Activated T-helper 1 cell treated with anti-CD3 and anti-CD28 coated beads, Interleukin-12 subunit alpha, Interleukin-12 subunit beta, Interleukin-2, Interleukin-4 antibody, amounts not matched to agents 30 ng/mL and 10 ng/mL and 1 ng/mL, durations not matched to agents 14 hours and 24 hours and 36 hours (primary cell): Measurements from ENCODE around the gene ZNF273. TPM values are rescaled to one million over a fixed set of nuclear protein-coding genes. Genes with fewer than 3 reads are reported as not detected.
"Not testable (repeated sequence)": the region's sequence is repeated elsewhere in the genome, so short reads cannot be mapped to it uniquely, and the experiment has no call there.

Experiments
- DNase-seq: peaks from one replicate; pipeline ENCODE4 v3.0.0; 2021; ENCODE audit warnings: low spot score
- H3K27ac Mint-ChIP-seq: one replicate; pipeline ENCODE4 v1.8.0; 2021; ENCODE audit warnings: mild to moderate bottlenecking, mixed read lengths
- H3K27me3 Mint-ChIP-seq: one replicate; pipeline ENCODE4 v1.8.0; 2022; ENCODE audit warnings: mild to moderate bottlenecking, moderate library complexity, mixed read lengths; ENCODE audit not compliant: insufficient read depth
- H3K36me3 Mint-ChIP-seq: one replicate; pipeline ENCODE4 v1.8.0; 2021; ENCODE audit warnings: low read depth, mixed read lengths
- H3K4me1 Mint-ChIP-seq: one replicate; pipeline ENCODE4 v1.8.0; 2021; ENCODE audit warnings: low read depth, mixed read lengths
- H3K4me3 Mint-ChIP-seq: one replicate; pipeline ENCODE4 v1.8.0; 2021; ENCODE audit warnings: mild to moderate bottlenecking, moderate library complexity, mixed read lengths
- H3K9me3 Mint-ChIP-seq: one replicate; pipeline ENCODE4 v1.8.0; 2021; ENCODE audit warnings: mixed read lengths
- intact Hi-C: fragments of 100-400 bp; cut with micrococcal nuclease; formaldehyde crosslinking; loops from one replicate; pipeline ENCODE4 v1.15.1; 2024
- total RNA-seq: library from RNA; stranded (reverse); gene quantifications from 2 replicates; pipeline ENCODE4 v1.2.3, GENCODE V29; 2022

Gene ZNF273
- total RNA-seq, 1 donor from 2014 or later = 9.3 TPM

GRCh38 chr7:64947252-64948000, 44.4 kb downstream of the ZNF273 start:
- intact Hi-C loops = no loop called here
- H3K4me3 Mint-ChIP-seq = no peak overlapping the region

GRCh38 chr7:64948774-64949173, 45.7 kb downstream of the ZNF273 start:
- H3K27me3 Mint-ChIP-seq = peaks cover 33% of the 10 kb centered on the region
- H3K4me1 Mint-ChIP-seq, H3K4me3 Mint-ChIP-seq, H3K36me3 Mint-ChIP-seq, intact Hi-C loops, H3K9me3 Mint-ChIP-seq, H3K27ac Mint-ChIP-seq, DNase-seq: not testable (repeated sequence)

More at GRCh38 chr7:64947252-64948000, 44.4 kb downstream of the ZNF273 start:
- Mint-ChIP-seq H3K4me1 (no peaks in the 10 kb centered on the region), H3K9me3 (no peaks in the 10 kb centered on the region), H3K27ac (no peak overlapping the region), H3K27me3 (peaks cover 33% of the 10 kb centered on the region), H3K36me3 (no peaks in the 10 kb centered on the region)
- DNase-seq = no peak

GRCh38 chr7:64950673-64951072, 47.6 kb downstream of the ZNF273 start:
- intact Hi-C loops = loop anchor here (1.0 to 5.0 kb wide), 3 partner anchors 87 to 357 kb away; no protein-coding TSS in a partner anchor
- DNase-seq = not testable (repeated sequence)

GRCh38 chr7:64951250-64951848, 48.3 kb downstream of the ZNF273 start:
- Mint-ChIP-seq H3K36me3 (no peaks in the 10 kb centered on the region), H3K27me3 (peaks cover 33% of the 10 kb centered on the region), H3K4me1 (no peaks in the 10 kb centered on the region), H3K4me3 (no peak overlapping the region), H3K27ac (no peak overlapping the region), H3K9me3 (peaks cover 3% of the 10 kb centered on the region)
- intact Hi-C loops = loop anchor here (1.0 to 5.0 kb wide), 3 partner anchors 86 to 356 kb away; no protein-coding TSS in a partner anchor
- DNase-seq = no peak

More at GRCh38 chr7:64950673-64951072, 47.6 kb downstream of the ZNF273 start:
- H3K4me3 Mint-ChIP-seq, H3K36me3 Mint-ChIP-seq, H3K9me3 Mint-ChIP-seq, H3K27ac Mint-ChIP-seq, H3K4me1 Mint-ChIP-seq: not testable (repeated sequence)
- peaks cover 33% of the 10 kb centered on the region for H3K27me3 Mint-ChIP-seq

- Mint-ChIP-seq H3K9me3 (peaks cover 18% of the 10 kb centered on the region), H3K4me3 (no peak overlapping the region), H3K36me3 (no peaks in the 10 kb centered on the region), H3K27me3 (peaks cover 4% of the 10 kb centered on the region), H3K27ac (no peak overlapping the region), H3K4me1 (no peaks in the 10 kb centered on the region)
- no peak for DNase-seq
- intact Hi-C loops = no loop called here
Measured at GRCh38 chr7:64959072-64959747, 56.1 kb downstream of the ZNF273 start.

GRCh38 chr7:64965594-64965993, 62.5 kb downstream of the ZNF273 start:
- H3K27me3 Mint-ChIP-seq = no peaks in the 10 kb centered on the region
- no peak overlapping the region for H3K4me3 Mint-ChIP-seq
- H3K36me3 Mint-ChIP-seq = no peaks in the 10 kb centered on the region
- H3K4me1 Mint-ChIP-seq = no peaks in the 10 kb centered on the region
- DNase-seq = no peak
- intact Hi-C loops = no loop called here
- peaks cover 37% of the 10 kb centered on the region for H3K9me3 Mint-ChIP-seq
- H3K27ac Mint-ChIP-seq = no peak overlapping the region

GRCh38 chr7:64978497-64979203, 75.6 kb downstream of the ZNF273 start:
- intact Hi-C loops = no loop called here
- DNase-seq = no peak
- peaks cover 18% of the 10 kb centered on the region for H3K36me3 Mint-ChIP-seq
- H3K4me1 Mint-ChIP-seq = no peaks in the 10 kb centered on the region
- H3K27me3 Mint-ChIP-seq = no peaks in the 10 kb centered on the region
- H3K9me3 Mint-ChIP-seq = peaks cover 56% of the 10 kb centered on the region
- no peak overlapping the region for H3K27ac Mint-ChIP-seq
- H3K4me3 Mint-ChIP-seq = no peak overlapping the region

Other genes with a start within 250 kb of the ZNF273 start
- gene ZNF107, start 237.1 kb upstream of the ZNF273 start, total RNA-seq = 12.6 and 13.5 TPM in 2 replicates
- gene ZNF138, start 108.8 kb upstream of the ZNF273 start, total RNA-seq = 7.7 and 7.9 TPM in 2 replicates
- gene ZNF117, start 87.8 kb downstream of the ZNF273 start, total RNA-seq = 3.1 TPM in 2 replicates
- 6.7 and 8.7 TPM in 2 replicates for gene ERV3-1, start 103.4 kb downstream of the ZNF273 start, total RNA-seq